GM10847 (cell line): Measurements from ENCODE around the gene PCDHA9.

Source experiments
- POLR2A ChIP-seq: IDR thresholded peaks from 2 replicates; pipeline ENCODE4 v1.6.1; 2011; ENCODE audit not compliant: insufficient read length; ENCODE audit errors: extremely low read depth

PCDHA9 gene

DNA sequence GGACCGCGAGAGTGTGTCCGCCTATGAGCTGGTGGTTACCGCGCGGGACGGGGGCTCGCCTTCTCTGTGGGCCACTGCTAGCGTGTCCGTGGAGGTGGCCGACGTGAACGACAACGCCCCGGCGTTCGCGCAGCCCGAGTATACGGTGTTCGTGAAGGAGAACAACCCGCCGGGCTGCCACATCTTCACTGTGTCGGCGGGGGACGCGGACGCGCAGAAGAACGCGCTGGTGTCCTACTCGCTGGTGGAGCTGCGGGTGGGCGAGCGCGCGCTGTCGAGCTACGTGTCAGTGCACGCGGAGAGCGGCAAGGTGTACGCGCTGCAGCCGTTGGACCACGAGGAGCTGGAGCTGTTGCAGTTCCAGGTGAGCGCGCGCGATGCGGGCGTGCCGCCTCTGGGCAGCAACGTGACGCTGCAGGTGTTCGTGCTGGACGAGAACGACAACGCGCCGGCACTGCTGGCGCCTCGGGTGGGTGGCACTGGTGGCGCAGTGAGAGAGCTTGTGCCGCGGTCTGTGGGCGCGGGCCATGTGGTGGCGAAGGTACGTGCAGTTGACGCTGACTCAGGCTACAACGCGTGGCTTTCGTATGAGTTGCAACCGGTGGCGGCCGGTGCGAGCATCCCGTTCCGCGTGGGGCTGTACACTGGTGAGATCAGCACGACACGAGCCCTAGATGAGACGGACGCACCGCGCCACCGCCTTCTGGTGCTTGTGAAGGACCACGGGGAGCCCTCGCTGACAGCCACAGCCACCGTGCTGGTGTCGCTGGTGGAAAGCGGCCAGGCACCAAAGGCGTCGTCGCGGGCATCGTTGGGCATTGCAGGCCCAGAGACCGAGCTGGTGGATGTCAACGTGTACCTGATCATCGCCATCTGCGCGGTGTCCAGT, 12.3 kb upstream of the PCDHA9 start:
- no peak for TF ChIP-seq POLR2A

DNA sequence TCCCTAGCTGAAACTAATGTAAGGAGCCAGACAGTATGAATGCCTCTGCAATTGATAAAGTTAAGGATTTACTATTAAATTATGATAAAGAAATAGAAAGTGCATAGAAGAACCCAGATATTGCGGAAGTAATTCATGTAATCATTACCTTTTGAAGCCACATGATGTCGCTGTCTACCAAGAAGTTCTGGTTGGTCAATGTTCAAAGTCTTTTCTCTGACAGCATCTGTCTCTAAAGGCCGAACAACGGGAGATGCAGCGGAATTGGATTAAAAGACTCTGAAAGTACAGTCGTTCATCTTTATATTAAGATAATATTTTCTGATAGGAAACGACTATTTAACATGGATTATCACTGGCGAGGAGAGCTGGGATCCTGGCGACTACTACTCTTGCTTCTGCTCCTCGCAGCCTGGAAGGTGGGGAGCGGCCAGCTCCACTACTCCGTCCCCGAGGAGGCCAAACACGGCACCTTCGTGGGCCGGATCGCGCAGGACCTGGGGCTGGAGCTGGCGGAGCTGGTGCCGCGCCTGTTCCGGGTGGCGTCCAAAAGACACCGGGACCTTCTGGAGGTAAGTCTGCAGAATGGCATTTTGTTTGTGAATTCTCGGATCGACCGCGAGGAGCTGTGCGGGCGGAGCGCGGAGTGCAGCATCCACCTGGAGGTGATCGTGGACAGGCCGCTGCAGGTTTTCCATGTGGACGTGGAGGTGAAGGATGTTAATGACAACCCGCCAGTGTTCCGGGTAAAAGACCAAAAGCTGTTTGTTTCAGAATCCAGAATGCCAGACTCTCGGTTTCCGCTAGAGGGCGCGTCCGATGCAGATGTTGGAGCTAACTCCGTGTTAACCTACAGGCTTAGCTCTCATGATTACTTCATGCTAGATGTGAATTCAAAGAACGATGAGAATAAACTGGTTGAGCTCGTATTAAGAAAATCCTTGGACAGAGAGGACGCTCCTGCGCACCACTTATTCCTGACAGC, 6.9 kb upstream of the PCDHA9 start, which contains the start of gene PCDHA8:
PCDHA8 (plus strand) TSS at position 210 of the 985 bp plus-strand sequence; CDS start at position 345, 135 bp downstream.
- no peak for TF ChIP-seq POLR2A

DNA sequence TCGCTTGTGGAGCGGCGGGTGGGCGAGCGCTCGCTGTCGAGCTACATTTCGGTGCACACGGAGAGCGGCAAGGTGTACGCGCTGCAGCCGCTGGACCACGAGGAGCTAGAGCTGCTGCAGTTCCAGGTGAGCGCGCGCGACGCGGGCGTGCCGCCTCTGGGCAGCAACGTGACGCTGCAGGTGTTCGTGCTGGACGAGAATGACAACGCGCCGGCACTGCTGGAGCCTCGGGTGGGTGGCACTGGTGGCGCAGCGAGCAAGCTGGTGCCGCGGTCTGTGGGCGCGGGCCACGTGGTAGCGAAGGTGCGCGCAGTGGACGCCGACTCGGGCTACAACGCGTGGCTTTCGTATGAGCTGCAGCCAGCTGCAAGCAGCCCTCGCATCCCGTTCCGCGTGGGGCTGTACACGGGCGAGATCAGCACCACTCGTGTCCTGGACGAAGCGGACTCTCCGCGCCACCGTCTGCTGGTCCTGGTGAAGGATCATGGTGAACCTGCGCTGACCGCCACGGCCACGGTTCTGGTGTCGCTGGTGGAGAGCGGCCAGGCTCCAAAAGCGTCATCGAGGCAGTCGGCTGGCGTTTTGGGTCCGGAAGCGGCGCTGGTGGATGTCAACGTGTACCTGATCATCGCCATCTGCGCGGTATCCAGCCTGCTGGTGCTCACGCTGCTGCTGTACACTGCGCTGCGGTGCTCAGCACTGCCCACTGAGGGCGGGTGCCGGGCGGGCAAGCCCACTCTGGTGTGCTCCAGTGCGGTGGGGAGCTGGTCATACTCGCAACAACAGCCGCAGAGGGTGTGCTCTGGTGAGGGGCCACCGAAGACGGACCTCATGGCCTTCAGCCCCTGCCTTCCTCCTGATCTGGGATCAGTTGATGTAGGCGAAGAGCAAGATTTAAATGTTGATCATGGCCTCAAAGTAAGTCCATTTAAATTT, 5.1 kb upstream of the PCDHA9 start:
- no peak for TF ChIP-seq POLR2A

DNA sequence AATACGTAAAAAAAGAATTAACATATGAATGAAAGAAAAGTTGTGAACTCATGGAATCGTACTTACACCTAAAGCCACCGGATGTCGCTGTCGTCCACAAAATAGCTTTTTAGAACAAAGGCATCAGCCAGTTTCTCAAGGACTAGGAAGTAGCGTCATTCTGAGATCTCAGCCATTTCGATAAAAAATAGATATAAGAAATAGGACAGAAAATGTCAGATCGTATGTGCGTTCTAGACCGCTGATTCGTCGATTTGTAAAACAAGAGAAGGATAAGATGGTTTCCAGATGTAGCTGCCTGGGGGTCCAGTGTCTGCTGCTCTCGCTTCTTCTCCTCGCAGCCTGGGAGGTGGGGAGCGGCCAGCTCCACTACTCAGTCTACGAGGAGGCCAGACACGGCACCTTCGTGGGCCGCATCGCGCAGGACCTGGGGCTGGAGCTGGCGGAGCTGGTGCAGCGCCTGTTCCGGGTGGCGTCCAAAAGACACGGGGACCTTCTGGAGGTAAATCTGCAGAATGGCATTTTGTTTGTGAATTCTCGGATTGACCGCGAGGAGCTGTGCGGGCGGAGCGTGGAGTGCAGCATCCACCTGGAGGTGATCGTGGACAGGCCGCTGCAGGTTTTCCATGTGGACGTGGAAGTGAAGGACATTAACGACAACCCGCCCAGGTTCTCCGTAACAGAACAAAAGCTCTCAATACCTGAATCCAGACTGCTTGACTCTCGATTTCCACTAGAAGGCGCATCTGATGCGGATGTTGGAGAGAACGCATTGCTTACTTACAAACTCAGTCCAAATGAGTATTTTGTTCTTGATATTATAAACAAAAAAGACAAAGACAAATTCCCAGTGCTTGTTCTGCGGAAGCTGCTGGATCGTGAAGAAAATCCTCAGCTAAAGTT, 7.8 kb downstream of the PCDHA9 start, which contains the start of gene PCDHA10:
PCDHA10 (plus strand) TSS at position 126 of the 903 bp plus-strand sequence; CDS start at position 278, 152 bp downstream.
- no peak for TF ChIP-seq POLR2A

DNA sequence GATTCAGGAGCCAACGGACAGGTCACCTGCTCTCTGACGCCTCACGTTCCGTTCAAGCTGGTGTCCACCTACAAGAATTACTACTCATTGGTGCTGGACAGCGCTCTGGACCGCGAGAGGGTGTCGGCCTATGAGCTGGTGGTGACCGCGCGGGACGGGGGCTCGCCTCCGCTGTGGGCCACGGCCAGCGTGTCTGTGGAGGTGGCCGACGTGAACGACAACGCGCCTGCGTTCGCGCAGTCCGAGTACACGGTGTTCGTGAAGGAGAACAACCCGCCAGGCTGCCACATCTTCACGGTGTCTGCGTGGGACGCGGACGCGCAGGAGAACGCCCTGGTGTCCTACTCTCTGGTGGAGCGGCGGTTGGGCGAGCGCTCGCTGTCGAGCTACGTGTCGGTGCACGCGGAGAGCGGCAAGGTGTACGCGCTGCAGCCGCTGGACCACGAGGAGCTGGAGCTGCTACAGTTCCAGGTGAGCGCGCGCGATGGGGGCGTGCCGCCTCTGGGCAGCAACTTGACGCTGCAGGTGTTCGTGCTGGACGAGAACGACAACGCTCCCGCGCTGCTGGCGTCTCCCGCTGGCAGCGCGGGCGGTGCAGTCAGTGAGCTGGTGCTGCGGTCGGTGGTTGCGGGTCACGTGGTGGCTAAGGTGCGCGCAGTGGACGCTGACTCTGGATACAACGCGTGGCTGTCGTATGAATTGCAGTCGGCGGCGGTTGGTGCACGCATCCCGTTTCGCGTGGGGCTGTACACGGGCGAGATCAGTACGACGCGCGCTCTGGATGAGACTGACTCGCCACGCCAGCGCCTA, 9.2 kb downstream of the PCDHA9 start:
- no peak for TF ChIP-seq POLR2A

DNA sequence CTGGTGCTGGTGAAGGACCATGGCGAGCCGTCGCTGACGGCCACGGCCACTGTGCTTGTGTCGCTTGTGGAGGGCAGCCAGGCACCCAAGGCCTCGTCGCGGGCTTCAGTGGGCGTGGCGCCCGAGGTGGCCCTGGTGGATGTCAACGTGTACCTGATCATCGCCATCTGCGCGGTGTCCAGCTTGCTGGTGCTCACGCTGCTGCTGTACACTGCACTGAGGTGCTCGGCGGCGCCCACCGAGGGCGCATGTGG, 9.7 kb downstream of the PCDHA9 start:
- TF ChIP-seq POLR2A = no peak

DNA sequence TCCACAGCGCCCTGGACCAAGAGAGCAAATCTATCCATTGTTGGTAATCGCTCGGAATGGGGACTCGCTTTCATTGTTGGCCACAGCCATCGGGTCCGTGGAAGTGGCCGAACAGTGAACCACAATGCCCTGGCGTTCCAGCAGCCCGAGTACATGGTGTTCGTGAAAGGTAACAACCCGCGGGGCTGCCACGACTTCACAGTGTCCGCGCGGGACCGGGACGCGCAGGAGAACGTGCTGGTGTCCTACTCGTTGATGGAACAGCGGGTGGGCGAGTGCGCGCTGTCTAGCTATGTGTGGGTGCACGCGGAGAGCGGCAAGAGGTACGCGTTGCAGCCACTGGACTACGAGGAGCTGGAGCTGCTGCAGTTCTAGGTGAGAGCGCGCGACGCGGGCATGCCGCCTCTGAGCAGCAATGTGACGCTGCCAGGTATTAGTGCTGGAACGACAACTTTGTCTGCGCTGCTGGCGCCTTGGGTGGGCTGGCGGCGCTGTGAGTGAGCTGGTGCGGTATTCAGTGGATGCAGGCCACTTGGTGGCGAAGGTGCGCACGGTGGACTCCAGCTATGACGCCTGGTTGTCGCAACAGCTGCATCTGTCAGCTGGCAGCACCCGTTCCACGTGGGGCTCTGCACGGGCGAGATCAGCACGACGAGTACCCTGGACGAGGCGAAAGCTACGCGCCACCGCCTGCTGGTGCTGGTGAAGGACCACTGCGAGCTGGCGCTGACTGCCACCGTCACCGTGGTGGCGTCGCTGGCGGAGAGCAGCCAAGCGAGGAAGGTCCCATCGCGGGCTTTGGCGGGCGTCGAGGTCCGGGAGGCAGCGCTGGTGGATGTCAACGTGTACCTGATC, 14.5 kb downstream of the PCDHA9 start:
- no peak for TF ChIP-seq POLR2A

DNA sequence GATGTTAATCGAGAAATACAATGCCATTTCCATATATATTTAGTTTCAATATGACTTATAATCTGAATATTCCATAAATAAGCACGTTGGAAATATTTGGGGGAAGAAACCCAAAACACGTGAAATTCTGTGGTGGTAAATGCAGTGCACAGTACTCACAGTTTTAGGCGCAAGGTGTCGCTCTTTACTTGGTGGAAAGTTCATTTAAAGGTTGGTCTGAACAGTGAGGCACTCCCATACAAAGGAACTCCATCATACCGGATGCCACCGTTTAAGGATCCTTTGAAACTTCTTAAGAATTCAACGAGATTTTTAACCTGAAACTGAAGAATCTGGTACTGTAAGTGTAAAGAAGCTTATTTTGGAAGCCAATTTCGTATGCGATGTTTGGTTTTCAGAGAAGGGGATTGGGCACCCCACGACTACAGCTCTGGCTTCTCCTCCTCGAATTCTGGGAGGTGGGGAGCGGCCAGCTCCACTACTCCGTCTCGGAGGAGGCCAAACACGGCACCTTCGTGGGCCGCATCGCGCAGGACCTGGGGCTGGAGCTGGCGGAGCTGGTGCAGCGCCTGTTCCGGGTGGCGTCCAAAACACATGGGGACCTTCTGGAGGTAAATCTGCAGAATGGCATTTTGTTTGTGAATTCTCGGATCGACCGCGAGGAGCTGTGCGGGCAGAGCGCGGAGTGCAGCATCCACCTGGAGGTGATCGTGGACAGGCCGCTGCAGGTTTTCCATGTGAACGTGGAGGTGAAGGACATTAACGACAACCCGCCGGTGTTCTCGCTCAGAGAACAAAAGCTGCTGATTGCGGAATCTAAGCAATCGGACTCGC, 20.8 kb downstream of the PCDHA9 start, which contains the start of gene PCDHA11:
PCDHA11 (plus strand) TSS at position 237 of the 834 bp plus-strand sequence; CDS start at position 384, 147 bp downstream.
- no peak for TF ChIP-seq POLR2A

DNA sequence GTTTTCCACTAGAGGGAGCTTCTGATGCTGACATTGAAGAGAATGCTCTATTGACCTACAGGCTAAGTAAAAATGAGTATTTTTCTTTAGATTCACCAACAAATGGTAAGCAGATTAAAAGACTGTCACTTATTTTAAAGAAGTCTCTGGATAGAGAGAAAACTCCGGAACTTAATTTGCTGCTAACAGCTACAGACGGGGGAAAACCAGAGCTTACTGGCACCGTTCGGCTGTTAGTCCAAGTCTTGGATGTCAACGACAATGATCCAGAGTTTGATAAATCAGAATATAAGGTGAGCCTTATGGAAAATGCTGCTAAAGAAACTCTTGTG, 21.3 kb downstream of the PCDHA9 start:
- no peak for TF ChIP-seq POLR2A

DNA sequence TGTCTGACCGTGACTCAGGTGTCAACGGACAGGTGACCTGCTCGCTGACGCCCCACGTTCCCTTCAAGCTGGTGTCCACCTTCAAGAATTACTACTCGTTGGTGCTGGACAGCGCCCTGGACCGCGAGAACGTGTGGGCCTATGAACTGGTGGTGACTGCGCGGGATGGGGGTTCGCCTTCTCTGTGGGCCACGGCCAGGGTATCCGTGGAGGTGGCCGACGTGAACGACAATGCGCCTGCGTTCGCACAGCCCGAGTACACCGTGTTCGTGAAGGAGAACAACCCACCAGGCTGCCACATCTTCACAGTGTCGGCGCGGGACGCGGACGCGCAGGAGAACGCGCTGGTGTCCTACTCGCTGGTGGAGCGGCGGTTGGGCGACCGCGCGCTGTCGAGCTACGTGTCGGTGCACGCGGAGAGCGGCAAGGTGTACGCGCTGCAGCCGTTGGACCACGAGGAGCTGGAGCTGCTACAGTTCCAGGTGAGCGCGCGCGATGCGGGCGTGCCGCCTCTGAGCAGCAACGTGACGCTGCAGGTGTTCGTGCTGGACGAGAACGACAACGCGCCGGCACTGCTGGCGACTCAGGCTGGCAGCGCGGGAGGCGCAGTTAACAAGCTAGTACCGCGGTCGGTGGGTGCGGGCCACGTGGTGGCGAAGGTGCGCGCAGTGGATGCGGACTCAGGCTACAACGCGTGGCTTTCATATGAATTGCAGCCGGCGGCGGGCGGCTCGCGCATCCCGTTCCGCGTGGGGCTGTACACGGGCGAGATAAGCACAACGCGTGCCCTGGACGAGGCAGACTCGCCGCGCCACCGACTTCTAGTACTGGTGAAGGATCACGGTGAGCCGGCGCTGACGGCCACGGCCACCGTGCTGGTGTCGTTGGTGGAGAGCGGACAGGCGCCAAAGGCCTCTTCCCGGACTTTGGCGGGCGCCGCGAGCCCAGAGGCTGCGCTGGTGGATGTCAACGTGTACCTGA, 22.3 kb downstream of the PCDHA9 start:
- no peak for TF ChIP-seq POLR2A
